ENCODE measurements around the gene PNMA8A.

GRCh38 chr19:46449228-46449627 is 22.1 kb downstream of the PNMA8A start:
- TF ChIP-seq PITX1 (CRISPR knock-in tag; IDR thresholded peaks at IDR 0.05) (no peak), NFYB (CRISPR knock-in tag; IDR thresholded peaks at IDR 0.05) (no peak), CTCF (CRISPR knock-in tag; IDR thresholded peaks at IDR 0.05) (no peak), GABPA (IDR thresholded peaks at IDR 0.05; ENCODE audit: low read depth, low read length) (no peak), GABPA (CRISPR knock-in tag; IDR thresholded peaks at IDR 0.05; ENCODE audit: low read depth) (no peak), SKI (IDR thresholded peaks at IDR 0.05; ENCODE audit: partially characterized antibody) (no peak), ZNF331 (CRISPR knock-in tag; IDR thresholded peaks at IDR 0.05) (no peak), ZBTB21 (CRISPR knock-in tag; IDR thresholded peaks at IDR 0.05) (no peak), SRY (CRISPR knock-in tag; IDR thresholded peaks at IDR 0.05) (no peak), ZNF530 (CRISPR knock-in tag; IDR thresholded peaks at IDR 0.05; ENCODE audit: low read depth) (no peak), POLR2AphosphoS5 (IDR thresholded peaks at IDR 0.05; ENCODE audit: low read depth, low read length) (no peak), HDAC2 (CRISPR knock-in tag; IDR thresholded peaks at IDR 0.05) (no peak), ZNF703 (CRISPR knock-in tag; IDR thresholded peaks at IDR 0.05; ENCODE audit: borderline replicate concordance) (no peak)

Measured in HepG2 (cell line).